Measurements from ENCODE around the gene DNAH7.

Gene DNAH7

GRCh38 chr2:196101325-196101991 lies 32.8 kb upstream of the DNAH7 start:
- Histone ChIP-seq H4K20me1 (ENCODE audit: insufficient read depth) (no peaks in the 10 kb centered on the region), H2AFZ (ENCODE audit: low read depth) (peak overlapping the region; percentile 80), H3K4me1 (ENCODE audit: low read depth, poor library complexity, severe bottlenecking) (peaks cover 37% of the 10 kb centered on the region), H3K9ac (peak overlapping the region; percentile 49; the same call in 1 of the 2 replicates), H3K36me3 (ENCODE audit: insufficient read depth) (no peaks in the 10 kb centered on the region), H3K4me3 (IDR thresholded peaks at IDR 0.05; ENCODE audit: insufficient read depth, low read depth, low read length) (peak overlapping the region; percentile 41), H3K27me3 (ENCODE audit: insufficient read depth, low read depth) (no peaks in the 10 kb centered on the region), H3K79me2 (ENCODE audit: insufficient read depth, low read depth) (no peaks in the 10 kb centered on the region), H3K4me2 (peak overlapping the region; percentile 86), H3K27ac (peak overlapping the region; percentile 87)
- TF ChIP-seq CTCF (conservative IDR thresholded peaks at IDR 0.05; ENCODE audit: low read depth, low read length): no peak

- Histone ChIP-seq H4K20me1 (ENCODE audit: insufficient read depth) (no peaks in the 10 kb centered on the region), H3K27ac (no peak overlapping the region), H3K27me3 (ENCODE audit: insufficient read depth, low read depth) (no peaks in the 10 kb centered on the region), H2AFZ (ENCODE audit: low read depth) (no peak overlapping the region), H3K4me3 (IDR thresholded peaks at IDR 0.05; ENCODE audit: insufficient read depth, low read depth, low read length) (no peak overlapping the region), H3K4me2 (no peak overlapping the region), H3K79me2 (ENCODE audit: insufficient read depth, low read depth) (no peaks in the 10 kb centered on the region), H3K36me3 (ENCODE audit: insufficient read depth) (no peaks in the 10 kb centered on the region), H3K4me1 (ENCODE audit: low read depth, poor library complexity, severe bottlenecking) (peaks cover 37% of the 10 kb centered on the region), H3K9ac (no peak overlapping the region)
- no peak for TF ChIP-seq CTCF (conservative IDR thresholded peaks at IDR 0.05; ENCODE audit: low read depth, low read length)
Observed at GRCh38 chr2:196099916-196100315, 31.3 kb upstream of the DNAH7 start.

GRCh38 chr2:196097864-196098660 lies 29.4 kb upstream of the DNAH7 start:
- H3K27ac ChIP-seq: no peak overlapping the region
- TF ChIP-seq CTCF (conservative IDR thresholded peaks at IDR 0.05; ENCODE audit: low read depth, low read length): no peak
- H3K4me1 ChIP-seq (ENCODE audit: low read depth, poor library complexity, severe bottlenecking): peaks cover 34% of the 10 kb centered on the region
- no peak overlapping the region for H3K4me3 ChIP-seq (IDR thresholded peaks at IDR 0.05; ENCODE audit: insufficient read depth, low read depth, low read length)
- no peak overlapping the region for H2AFZ ChIP-seq (ENCODE audit: low read depth)
- H3K4me2 ChIP-seq: no peak overlapping the region
- no peaks in the 10 kb centered on the region for H3K36me3 ChIP-seq (ENCODE audit: insufficient read depth)
- H3K79me2 ChIP-seq (ENCODE audit: insufficient read depth, low read depth): no peaks in the 10 kb centered on the region
- H4K20me1 ChIP-seq (ENCODE audit: insufficient read depth): no peaks in the 10 kb centered on the region
- H3K9ac ChIP-seq: no peak overlapping the region
- no peaks in the 10 kb centered on the region for H3K27me3 ChIP-seq (ENCODE audit: insufficient read depth, low read depth)

- TF ChIP-seq CTCF (conservative IDR thresholded peaks at IDR 0.05; ENCODE audit: low read depth, low read length): no peak
Observed at GRCh38 chr2:196096982-196097745, 28.5 kb upstream of the DNAH7 start.

More at GRCh38 chr2:196096982-196097745, 28.5 kb upstream of the DNAH7 start:
- H3K36me3 ChIP-seq (ENCODE audit: insufficient read depth): no peaks in the 10 kb centered on the region
- no peak overlapping the region for H3K4me2 ChIP-seq
- H3K4me1 ChIP-seq (ENCODE audit: low read depth, poor library complexity, severe bottlenecking): peaks cover 25% of the 10 kb centered on the region
- no peaks in the 10 kb centered on the region for H4K20me1 ChIP-seq (ENCODE audit: insufficient read depth)
- no peaks in the 10 kb centered on the region for H3K79me2 ChIP-seq (ENCODE audit: insufficient read depth, low read depth)
- no peak overlapping the region for H3K27ac ChIP-seq
- no peaks in the 10 kb centered on the region for H3K27me3 ChIP-seq (ENCODE audit: insufficient read depth, low read depth)
- no peak overlapping the region for H3K4me3 ChIP-seq (IDR thresholded peaks at IDR 0.05; ENCODE audit: insufficient read depth, low read depth, low read length)
- no peak overlapping the region for H2AFZ ChIP-seq (ENCODE audit: low read depth)
- no peak overlapping the region for H3K9ac ChIP-seq
